GM21825 (cell line): Measurements from ENCODE around the gene EPS15.
A peak's percentile ranks its signal among the peaks of the same experiment; 100 is the strongest.

Experiments
- ATAC-seq: cut with Tn5 transposase; IDR thresholded peaks from one replicate; pipeline ENCODE4 v1.9.1; 2021; ENCODE audit warnings: mild to moderate bottlenecking, moderate library complexity; ENCODE audit not compliant: unreplicated experiment

EPS15 gene

DNA sequence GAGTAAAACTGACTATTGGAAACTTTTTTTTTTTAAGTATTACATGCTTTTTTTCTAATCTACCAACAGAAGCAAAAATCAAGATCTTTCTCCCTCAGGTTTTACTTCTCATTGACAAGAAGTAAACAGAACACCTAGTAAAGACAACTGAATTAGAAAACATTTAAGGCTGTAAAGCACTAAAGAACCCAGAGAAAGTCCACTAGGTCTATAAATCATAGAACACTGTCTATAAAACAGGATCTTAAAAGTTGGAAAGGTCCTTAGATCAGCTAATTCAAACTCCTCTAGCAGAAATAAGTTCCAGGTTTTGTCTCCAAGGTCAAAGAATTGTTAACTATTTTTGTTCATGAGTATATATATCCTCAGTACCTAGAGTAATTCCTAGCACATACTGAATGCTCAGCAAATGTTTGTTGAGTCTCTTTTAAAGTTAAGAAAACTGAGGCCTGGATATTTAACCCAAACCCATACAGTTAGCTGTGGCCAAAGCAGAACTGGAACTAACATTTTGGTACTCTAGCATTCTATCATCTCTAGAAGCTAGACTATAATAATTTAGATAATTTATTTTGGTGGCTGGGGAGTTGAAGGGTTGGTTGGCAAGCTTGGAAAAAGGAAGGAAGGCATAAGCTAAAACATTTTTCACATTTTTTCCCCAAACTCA is 3.0 kb downstream of the EPS15 start:
- ATAC-seq = no peak

DNA sequence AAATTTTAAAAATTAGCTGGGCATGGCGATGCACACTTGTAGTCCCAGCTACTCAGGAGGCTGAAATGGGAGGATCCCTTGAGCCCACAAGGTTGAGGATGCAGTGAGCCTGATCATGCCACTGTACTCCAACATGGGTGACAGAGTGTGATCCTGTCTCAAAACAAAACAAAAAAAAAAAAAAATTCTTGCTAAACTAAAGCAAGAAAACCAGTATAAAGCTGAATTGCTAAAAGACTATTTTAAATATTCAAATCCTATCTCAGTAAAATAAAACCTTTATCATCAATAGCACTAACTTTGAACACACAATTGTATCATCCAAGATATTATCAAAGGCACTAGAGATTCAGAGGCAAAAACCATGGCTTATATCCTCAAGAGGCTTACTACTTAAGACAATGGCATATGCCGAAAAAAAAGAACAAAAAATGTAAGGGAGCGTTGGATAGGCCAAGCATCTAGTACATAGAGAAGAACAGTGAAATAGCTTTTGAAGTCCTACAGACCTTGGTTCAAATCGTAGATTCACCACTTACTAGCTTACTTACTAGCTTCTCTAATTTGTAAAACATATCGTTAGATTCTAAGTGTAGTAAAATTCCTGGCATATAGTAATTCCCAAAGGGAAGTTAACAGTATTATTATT is 3.6 kb downstream of the EPS15 start:
- no peak for ATAC-seq

DNA sequence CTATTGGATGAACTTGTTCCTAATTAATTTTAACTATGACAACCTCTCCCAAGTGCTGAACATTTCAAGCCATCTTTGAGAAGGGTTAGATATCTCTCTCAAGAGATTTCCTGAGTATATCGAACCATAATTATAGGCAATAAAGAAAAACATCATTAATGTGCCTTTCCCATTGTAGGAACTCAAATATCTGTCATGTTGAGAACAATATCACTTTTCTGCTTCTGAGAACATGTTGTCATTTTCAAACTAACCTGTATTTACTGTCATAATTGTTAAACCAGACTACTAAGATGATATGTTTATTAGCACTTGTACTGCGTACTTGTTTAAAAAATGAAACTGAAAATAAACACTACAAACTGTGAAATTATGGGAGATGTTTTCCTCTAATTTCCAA is 4.3 kb downstream of the EPS15 start:
- no peak for ATAC-seq

DNA sequence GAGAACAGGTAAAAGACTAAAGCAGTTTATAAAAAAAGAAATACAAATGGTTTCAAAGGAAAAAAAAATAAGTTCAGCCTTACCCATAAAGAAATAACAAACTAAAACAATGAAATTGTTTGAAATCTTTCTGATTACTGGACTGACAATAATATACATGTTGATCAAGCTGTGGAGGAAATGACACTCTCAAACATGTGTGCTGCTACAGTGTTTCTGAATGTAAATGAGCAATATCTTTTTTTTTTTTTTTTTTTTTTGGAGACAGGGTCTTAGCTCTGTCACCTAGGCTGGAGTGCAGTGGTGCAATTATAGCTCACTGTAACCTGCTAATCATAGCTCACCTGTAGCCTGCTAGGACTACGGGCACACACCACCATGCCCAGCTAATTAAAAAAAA is 6.5 kb downstream of the EPS15 start:
- ATAC-seq = no peak

GRCh38 chr1:51512120-51512519 is 6.9 kb downstream of the EPS15 start:
- ATAC-seq = no peak

GRCh38 chr1:51509773-51510172 is 9.3 kb downstream of the EPS15 start:
- no peak for ATAC-seq

DNA sequence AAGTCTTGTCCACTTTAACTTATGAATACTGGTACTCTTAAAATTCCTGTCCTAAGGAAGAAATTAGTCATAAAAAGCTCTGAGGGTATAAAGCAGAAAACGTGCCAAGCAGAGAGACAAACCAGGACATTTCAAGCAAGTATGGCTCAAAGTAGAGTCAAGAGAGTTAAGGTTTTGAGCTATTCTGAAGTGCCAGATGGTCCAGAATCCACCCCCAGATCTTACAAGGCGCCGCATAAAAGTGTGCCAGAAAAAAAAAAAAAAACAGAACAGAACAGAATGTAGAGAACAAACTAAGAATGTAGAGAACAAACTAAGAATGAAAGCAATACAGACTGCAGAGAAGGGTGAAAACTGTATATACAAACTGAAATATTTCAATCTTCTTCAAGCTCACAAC is 12.5 kb downstream of the EPS15 start:
- ATAC-seq = no peak

GRCh38 chr1:51504806-51505525 is 14.1 kb downstream of the EPS15 start:
- ATAC-seq = no peak

- peak; percentile 61 for ATAC-seq
These were observed 17.8 kb downstream of the EPS15 start for GRCh38 chr1:51501218-51501630.

DNA sequence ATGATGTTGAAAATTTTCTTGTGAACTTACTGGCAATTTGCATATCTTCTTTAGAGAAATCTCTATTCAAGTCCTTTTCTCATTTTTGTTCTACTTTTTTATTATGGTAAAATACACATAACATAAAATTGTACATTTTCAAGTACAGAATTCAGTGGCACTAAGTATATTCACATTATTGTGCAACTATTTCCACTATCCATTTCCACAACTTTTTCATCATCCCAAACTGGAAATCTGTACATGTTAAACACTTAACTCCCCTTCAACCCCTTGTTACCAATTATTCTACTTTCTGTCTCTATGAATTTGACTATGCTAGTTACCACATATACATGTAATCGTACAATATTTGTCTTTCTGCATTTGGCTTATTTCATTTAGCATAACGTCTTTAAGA is 19.4 kb downstream of the EPS15 start:
- ATAC-seq = no peak

GRCh38 chr1:51498924-51499323 is 20.1 kb downstream of the EPS15 start:
- ATAC-seq = no peak

DNA sequence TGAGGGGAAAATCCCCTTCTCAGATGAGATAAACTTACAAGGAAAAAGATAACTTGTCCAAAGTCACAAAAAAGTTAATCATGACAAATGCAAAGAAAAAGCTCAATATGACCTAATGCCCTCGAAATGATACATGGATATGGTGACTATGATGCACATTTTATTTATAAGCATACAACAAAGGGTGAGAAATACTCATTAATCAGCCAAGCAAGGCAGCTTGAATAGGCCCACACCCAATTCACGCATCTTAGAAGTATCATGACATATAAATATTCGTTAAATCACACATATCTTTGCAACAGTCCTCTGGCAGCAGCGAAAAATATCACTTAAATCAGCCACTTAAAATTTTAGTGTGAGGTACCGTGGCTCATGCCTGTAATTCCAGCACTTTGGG is 21.7 kb downstream of the EPS15 start:
- no peak for ATAC-seq

DNA sequence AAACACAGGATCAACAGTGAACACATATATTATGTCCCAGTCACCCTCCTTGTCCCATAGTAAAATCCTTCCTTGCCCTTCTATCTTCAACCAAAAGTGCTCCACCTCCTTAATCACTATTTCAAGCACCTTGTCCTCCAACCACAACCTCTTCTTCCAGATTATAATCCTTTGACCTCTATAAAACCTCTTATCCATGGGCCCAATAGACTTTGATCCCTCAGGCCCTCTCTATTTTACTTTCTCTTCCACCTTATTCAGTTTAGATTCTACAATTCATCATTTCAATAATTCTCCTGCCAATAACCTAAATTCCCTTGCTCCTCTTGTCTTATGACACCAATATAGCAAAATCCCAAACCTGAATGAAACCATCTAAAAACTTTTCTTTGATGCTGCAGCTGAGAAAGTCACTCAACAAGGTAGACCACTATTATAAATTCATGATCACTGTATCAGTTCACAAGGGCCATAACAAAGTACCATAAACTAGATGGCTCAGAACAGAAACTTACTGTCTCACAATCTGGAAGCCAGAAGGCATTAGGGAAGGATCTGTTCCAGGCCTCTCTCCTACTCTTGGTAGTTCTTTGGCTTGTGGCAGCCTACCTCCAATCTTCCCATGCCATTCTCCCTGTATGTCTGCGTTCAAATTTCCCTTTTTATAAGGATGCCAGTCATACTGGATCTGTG is 24.8 kb downstream of the EPS15 start:
- no peak for ATAC-seq

DNA sequence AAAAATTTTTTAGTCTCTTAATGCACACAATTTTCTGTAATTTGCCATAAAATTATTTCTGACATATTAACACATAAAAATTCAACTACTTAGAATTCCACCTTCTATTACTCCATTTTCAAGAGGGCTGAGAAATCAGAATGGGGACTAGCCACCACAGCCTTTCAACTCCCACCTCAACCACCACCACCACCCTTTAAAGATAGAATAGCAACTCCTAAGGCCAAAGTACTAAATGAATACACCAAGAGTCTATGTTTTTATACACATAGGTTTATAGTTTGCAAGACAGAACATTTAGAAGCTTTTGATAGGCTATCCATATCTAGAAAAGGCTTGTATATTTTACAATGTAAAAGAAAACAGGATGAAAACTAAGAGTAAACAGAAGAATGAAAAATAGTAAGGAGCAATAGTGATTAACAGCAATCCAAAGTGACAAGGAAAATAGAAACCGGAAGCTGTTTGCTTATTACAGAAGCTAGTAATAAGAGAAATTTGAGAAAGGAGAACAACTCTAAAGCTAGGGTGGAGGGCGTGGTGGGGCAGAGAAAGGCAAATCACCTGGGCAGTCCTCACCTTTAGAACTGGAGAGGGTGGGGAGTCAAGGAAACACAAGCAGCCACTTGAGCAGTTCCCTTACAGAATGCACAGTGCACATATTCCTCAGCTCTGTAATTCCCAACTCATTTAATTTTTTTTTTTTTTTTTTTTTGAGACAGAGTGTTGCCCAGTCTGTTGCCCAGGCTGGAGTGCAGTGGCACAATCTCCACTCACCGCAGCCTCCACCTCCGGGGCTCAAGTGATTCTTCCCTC is 27.7 kb downstream of the EPS15 start:
- no peak for ATAC-seq

DNA sequence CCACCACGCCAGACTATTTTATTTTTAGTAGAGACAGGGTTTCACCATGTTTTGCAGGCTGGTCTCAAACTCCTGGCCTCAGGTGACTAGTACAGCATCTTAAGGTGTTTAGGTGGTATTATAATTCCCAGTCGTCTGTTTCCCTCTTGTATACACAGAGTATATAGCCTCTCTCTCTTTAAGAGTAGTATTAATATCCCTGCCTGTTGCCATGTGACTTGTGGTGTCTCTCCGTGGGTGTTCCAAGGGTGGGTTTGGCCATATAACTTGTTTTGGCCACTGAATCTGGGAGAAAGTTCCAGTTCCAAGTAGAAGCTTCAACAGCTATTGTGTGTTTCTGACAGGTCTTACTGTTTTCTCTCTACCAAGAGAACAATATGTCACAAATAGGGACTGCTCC is 29.6 kb downstream of the EPS15 start:
- ATAC-seq = no peak

DNA sequence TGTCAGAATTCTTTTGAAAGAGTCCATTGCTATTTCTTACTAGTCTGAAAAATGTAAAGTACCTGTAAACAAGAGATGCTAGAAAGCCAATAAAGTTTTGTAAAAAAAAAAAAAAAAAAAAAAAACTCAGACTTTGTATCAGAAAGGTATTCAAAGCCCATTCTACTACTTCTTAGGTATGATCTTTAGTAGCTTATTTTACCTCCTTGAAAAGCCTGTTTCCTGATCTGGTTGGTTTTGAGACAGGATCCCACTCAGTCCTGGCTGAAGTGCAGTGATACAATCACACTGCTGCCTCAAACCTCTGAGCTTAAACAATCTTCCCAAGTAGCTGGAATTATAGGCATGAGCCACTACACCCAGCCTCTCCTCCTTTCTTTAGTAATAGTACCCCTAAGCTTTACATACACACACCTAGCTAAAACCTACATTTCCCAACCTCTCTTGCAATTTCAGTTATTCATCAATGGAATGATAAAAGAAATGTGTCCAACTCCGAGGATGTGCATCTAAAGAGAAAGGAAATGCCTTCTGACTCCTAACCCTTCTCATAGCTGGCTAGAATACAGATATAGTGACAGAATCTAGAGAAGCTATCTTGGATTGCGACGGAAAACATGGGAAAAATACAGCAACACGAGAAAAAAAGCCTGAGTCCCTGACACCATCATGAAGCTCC is 30.6 kb downstream of the EPS15 start:
- ATAC-seq = no peak

GRCh38 chr1:51487628-51488027 is 31.4 kb downstream of the EPS15 start:
- ATAC-seq = no peak

GRCh38 chr1:51484591-51484990 is 34.5 kb downstream of the EPS15 start:
- ATAC-seq = no peak

GRCh38 chr1:51482881-51483280 is 36.2 kb downstream of the EPS15 start:
- no peak for ATAC-seq
